Activated B cell treated with CpG ODN at 0.5 μM for 24 hours (primary cell): ENCODE measurements around the gene CLEC9A. TPM values are rescaled to one million over a fixed set of nuclear protein-coding genes. Genes with fewer than 3 reads are reported as not detected.
"Not testable (repeated sequence)": the region's sequence is repeated elsewhere in the genome, so short reads cannot be mapped to it uniquely, and the experiment has no call there.

Source experiments
- ATAC-seq: fragments of 200-7000 bp; cut with Tn5 transposase; one replicate; pipeline ENCODE4 v1.10.0; 2021; ENCODE audit warnings: low read depth, mild to moderate bottlenecking, moderate library complexity
- CTCF ChIA-PET: fragments of 350-600 bp; sonication (Branson Sonifier 250); formaldehyde crosslinking; loops from one replicate; lab custom pipeline; 2021; ENCODE audit warnings: antibody characterized with exemption; lab: Charles Lee
- POLR2A ChIA-PET: fragments of 350-600 bp; sonication (Branson Sonifier 250); formaldehyde crosslinking; loops from one replicate; lab custom pipeline; 2021; ENCODE audit warnings: antibody characterized with exemption; lab: Charles Lee
- DNase-seq: peaks from one replicate; pipeline ENCODE4 v3.0.0; 2022
- H3K27ac Mint-ChIP-seq: one replicate; pipeline ENCODE4 v1.8.0; 2020; ENCODE audit warnings: mixed read lengths
- H3K27me3 Mint-ChIP-seq: one replicate; pipeline ENCODE4 v1.8.0; 2021; ENCODE audit warnings: mixed read lengths
- H3K36me3 Mint-ChIP-seq: one replicate; pipeline ENCODE4 v1.8.0; 2021; ENCODE audit warnings: low read depth, mixed read lengths
- H3K4me1 Mint-ChIP-seq: one replicate; pipeline ENCODE4 v1.8.0; 2021; ENCODE audit warnings: mixed read lengths
- H3K4me3 Mint-ChIP-seq: one replicate; pipeline ENCODE4 v1.8.0; 2020; ENCODE audit warnings: mild to moderate bottlenecking, mixed read lengths
- H3K9me3 Mint-ChIP-seq: one replicate; pipeline ENCODE4 v1.8.0; 2020; ENCODE audit warnings: mixed read lengths
- intact Hi-C: fragments of 100-400 bp; cut with micrococcal nuclease; formaldehyde crosslinking; loops from one replicate; pipeline ENCODE4 v1.15.1; 2024
- total RNA-seq: library from RNA; stranded (reverse); gene quantifications from 2 replicates; pipeline ENCODE4 v1.2.3, GENCODE V29; 2022
- TF ChIP-seq, protein P1 (sequence below): fragments of 200-600 bp; IDR thresholded peaks from one replicate; pipeline ENCODE4 v1.8.0; 2022; ENCODE audit warnings: antibody characterized with exemption, mild to moderate bottlenecking

Gene CLEC9A
- total RNA-seq, 1 donor from 2014 or later, result not detected

DNA sequence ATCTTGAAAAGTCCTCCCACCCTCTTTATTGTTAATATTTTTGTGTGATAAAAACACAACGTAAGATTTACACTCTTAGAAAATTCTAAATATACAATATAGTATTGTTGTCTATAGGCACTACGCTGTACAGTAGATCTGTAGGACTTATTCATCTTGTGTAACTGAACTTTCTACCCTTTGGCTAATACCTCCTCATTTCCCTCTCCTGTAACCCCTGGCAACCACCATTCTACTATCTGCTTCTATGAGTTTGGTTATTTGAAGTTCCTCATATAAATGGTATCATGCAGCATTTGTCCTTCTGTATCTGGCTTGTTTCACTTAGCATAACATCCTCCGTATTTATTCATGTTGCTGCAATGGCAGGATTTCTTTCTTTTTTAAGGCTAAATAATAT lies 5.2 kb upstream of the CLEC9A start:
- H3K27ac Mint-ChIP-seq, result no peak overlapping the region
- ChIA-PET POLR2A (no interaction called here), CTCF (interaction anchor here (0.6 kb wide), 1 partner anchor 17 kb away, joined by 3 read pairs; no protein-coding TSS in a partner anchor)
- ATAC-seq, result no peak
- no peak for DNase-seq
- TF ChIP-seq, protein P1, sequence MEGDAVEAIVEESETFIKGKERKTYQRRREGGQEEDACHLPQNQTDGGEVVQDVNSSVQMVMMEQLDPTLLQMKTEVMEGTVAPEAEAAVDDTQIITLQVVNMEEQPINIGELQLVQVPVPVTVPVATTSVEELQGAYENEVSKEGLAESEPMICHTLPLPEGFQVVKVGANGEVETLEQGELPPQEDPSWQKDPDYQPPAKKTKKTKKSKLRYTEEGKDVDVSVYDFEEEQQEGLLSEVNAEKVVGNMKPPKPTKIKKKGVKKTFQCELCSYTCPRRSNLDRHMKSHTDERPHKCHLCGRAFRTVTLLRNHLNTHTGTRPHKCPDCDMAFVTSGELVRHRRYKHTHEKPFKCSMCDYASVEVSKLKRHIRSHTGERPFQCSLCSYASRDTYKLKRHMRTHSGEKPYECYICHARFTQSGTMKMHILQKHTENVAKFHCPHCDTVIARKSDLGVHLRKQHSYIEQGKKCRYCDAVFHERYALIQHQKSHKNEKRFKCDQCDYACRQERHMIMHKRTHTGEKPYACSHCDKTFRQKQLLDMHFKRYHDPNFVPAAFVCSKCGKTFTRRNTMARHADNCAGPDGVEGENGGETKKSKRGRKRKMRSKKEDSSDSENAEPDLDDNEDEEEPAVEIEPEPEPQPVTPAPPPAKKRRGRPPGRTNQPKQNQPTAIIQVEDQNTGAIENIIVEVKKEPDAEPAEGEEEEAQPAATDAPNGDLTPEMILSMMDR, result no peak
- H3K36me3 Mint-ChIP-seq, result no peaks in the 10 kb centered on the region
- H3K27me3 Mint-ChIP-seq, result peaks cover 21% of the 10 kb centered on the region
- H3K9me3 Mint-ChIP-seq, result no peaks in the 10 kb centered on the region
- H3K4me1 Mint-ChIP-seq, result no peaks in the 10 kb centered on the region
- H3K4me3 Mint-ChIP-seq, result no peak overlapping the region
- intact Hi-C loops, result no loop called here

DNA sequence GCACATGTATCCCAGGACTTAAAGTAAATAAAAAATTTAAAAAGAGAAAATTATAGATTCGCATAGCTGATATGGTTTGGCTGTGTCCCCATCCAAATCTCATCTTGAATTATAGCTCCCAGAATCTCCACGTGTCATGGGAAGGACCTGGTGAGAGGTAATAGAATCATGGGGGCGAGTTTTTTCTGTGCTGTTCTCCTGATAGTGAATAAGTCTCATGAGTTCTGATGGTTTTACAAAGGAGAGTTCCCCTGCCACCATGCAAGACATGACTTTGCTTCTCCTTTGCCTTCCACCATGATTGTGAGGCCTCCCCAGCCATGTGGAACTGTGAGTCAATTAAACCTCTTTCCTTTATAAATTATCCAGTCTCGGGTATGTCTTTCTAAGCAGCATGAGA lies 3.8 kb upstream of the CLEC9A start:
- CTCF ChIA-PET, H3K36me3 Mint-ChIP-seq: not testable (repeated sequence)

DNA sequence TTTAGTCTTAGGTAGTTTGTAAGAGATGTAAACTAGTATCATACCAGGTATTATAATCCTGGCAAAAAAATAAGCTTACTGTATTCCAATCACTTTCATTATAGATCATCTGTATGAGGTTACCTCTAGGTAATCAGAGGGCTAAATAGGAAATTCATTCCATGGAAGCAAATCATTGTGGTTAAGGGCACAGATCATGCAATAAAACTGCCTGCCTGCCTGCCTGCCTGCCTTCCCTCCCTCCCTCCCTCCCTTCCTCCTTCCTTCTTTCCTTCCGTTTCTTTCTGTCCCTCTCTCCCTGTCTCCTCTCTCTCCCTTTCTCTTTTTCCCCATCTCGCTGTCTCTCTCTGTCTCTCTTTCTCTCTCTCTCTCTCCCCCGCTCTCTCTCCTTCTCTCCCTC lies 3.2 kb upstream of the CLEC9A start:
- Mint-ChIP-seq H3K4me3 (no peak overlapping the region), H3K9me3 (no peaks in the 10 kb centered on the region), H3K27me3 (peaks cover 15% of the 10 kb centered on the region), H3K27ac (no peak overlapping the region), H3K36me3 (no peaks in the 10 kb centered on the region), H3K4me1 (no peaks in the 10 kb centered on the region)
- TF ChIP-seq, protein P1, result no peak
- no peak for DNase-seq
- intact Hi-C loops, result no loop called here
- ChIA-PET CTCF (no interaction called here), POLR2A (no interaction called here)
- no peak for ATAC-seq

More for the DNA sequence above, 3.8 kb upstream of the CLEC9A start:
- ATAC-seq, H3K4me3 Mint-ChIP-seq, H3K9me3 Mint-ChIP-seq, H3K4me1 Mint-ChIP-seq, POLR2A ChIA-PET, DNase-seq, H3K27ac Mint-ChIP-seq, intact Hi-C loops: not testable (repeated sequence)
- peaks cover 17% of the 10 kb centered on the region for H3K27me3 Mint-ChIP-seq

DNA sequence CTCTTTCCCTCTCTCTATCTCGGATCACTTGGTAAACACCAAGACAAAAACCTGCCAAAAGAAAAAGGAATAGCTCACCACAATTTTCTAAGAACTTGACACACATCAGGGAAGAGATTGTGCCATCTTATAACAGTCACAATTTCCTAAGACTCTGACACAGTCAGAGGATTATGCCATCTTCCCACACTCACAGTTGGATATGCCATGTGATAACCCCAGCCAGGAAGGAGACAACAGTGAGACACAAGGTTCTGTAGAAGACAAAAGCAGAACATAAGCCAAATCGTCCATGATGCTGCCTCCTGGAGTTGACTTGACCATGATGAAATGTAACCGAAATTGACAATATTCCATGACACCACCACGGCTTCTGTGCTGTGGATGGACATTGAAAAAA lies 2.8 kb upstream of the CLEC9A start:
- TF ChIP-seq, protein P1, result no peak
- intact Hi-C loops, result no loop called here
- CTCF ChIA-PET, result no interaction called here
- POLR2A ChIA-PET, result no interaction called here
- Mint-ChIP-seq H3K9me3 (no peaks in the 10 kb centered on the region), H3K36me3 (no peaks in the 10 kb centered on the region), H3K4me1 (no peaks in the 10 kb centered on the region), H3K27me3 (peaks cover 17% of the 10 kb centered on the region), H3K27ac (no peak overlapping the region), H3K4me3 (no peak overlapping the region)
- DNase-seq (no peak), ATAC-seq (no peak)

DNA sequence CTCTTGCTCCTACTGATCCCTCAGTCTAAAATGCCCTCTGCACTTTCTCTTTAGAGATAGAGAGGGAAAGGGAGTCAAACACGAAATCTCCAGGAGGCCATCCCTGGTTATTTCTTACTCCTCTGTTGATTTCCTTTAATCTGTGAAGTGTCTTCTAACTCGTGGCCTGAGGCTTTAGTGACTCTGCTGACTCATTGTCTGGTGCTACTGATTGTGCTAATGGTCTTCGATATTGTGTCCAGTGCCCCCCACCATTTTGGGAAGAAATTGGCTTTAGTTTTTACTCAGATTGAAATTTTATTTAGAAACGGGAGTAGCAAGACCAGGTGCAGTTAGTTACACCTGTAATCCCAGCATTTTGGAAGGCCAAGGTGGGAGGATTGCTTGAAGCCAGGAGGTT lies 839 bp downstream of the CLEC9A start:
- no peak overlapping the region for H3K27ac Mint-ChIP-seq
- H3K4me1 Mint-ChIP-seq, result no peaks in the 10 kb centered on the region
- ATAC-seq (no peak), DNase-seq (no peak)
- no peaks in the 10 kb centered on the region for H3K9me3 Mint-ChIP-seq
- H3K36me3 Mint-ChIP-seq, result no peaks in the 10 kb centered on the region
- peaks cover 9% of the 10 kb centered on the region for H3K27me3 Mint-ChIP-seq
- POLR2A ChIA-PET, result no interaction called here
- TF ChIP-seq, protein P1, result no peak
- no peak overlapping the region for H3K4me3 Mint-ChIP-seq
- intact Hi-C loops, result no loop called here
- CTCF ChIA-PET, result no interaction called here

DNA sequence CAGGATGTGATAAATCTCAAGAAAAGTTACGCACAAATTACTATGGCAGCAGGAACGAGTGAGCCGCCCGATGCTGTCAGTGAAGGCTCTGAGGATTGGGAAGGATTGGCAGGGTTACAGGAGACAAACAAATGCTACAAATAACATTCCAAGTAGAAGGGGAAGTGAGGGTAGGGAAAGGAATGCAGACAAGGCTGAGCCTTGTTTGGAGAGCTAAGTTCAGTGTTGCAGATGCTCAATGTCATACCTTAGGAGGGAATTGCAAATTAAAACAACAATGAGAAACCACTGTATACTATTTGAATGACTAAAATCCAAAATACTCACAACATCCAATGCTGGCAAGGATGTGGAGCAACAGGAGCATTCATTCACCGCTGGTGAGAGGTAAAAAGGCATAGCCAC lies 1.3 kb downstream of the CLEC9A start:
- no peak overlapping the region for H3K27ac Mint-ChIP-seq
- no peaks in the 10 kb centered on the region for H3K36me3 Mint-ChIP-seq
- H3K27me3 Mint-ChIP-seq, result peaks cover 7% of the 10 kb centered on the region
- POLR2A ChIA-PET, result no interaction called here
- TF ChIP-seq, protein P1, result no peak
- DNase-seq (no peak), ATAC-seq (no peak)
- CTCF ChIA-PET, result no interaction called here
- H3K4me3 Mint-ChIP-seq, result no peak overlapping the region
- intact Hi-C loops, result no loop called here
- no peaks in the 10 kb centered on the region for H3K9me3 Mint-ChIP-seq
- H3K4me1 Mint-ChIP-seq, result no peaks in the 10 kb centered on the region
